GM18861 (cell line): ENCODE data around the gene ERFE.

Experiments used
- ATAC-seq: cut with Tn5 transposase; IDR thresholded peaks from one replicate; pipeline ENCODE4 v1.9.1; 2021; ENCODE audit not compliant: unreplicated experiment

Gene ERFE

GRCh38 chr2:238203973-238204683 lies 45.4 kb downstream of the ERFE start:
- ATAC-seq, result peak; percentile 10

GRCh38 chr2:238207006-238207405 lies 48.2 kb downstream of the ERFE start:
- no peak for ATAC-seq

GRCh38 chr2:238216651-238217184 lies 57.9 kb downstream of the ERFE start:
- no peak for ATAC-seq
